Measurements from ENCODE around the gene ROS1. TPM values are rescaled to one million over a fixed set of nuclear protein-coding genes. Genes with fewer than 3 reads are reported as not detected.

Gene ROS1
- total RNA-seq, 2 donors from 2014 or later: not detected

- Mint-ChIP-seq H3K4me3 (no peak overlapping the region), H3K27ac (no peak overlapping the region), H3K36me3 (no peaks in the 10 kb centered on the region), H3K27me3 (peaks cover 5 to 18% of the 10 kb centered on the region in 2 donors), H3K9me3 (no peaks in the 10 kb centered on the region), H3K4me1 (ENCODE audit: low read depth in 2 of 2) (no peaks in the 10 kb centered on the region)
- ATAC-seq (no peak), DNase-seq (ENCODE audit: low spot score) (no peak)
These were observed 121.3 kb downstream of the ROS1 start for GRCh38 chr6:117304446-117304845.

- no peak for DNase-seq (ENCODE audit: low spot score)
- Mint-ChIP-seq H3K4me1 (ENCODE audit: low read depth in 2 of 2) (no peaks in the 10 kb centered on the region), H3K27ac (no peak overlapping the region), H3K9me3 (no peaks in the 10 kb centered on the region), H3K27me3 (peaks cover 5 to 9% of the 10 kb centered on the region in 2 donors), H3K4me3 (no peak overlapping the region), H3K36me3 (no peaks in the 10 kb centered on the region)
- no peak for ATAC-seq
These were observed 122.4 kb downstream of the ROS1 start for GRCh38 chr6:117303323-117303722.

- H3K4me3 Mint-ChIP-seq: no peak overlapping the region
- ATAC-seq: no peak
- no peaks in the 10 kb centered on the region for H3K4me1 Mint-ChIP-seq (ENCODE audit: low read depth in 2 of 2)
- H3K36me3 Mint-ChIP-seq: no peaks in the 10 kb centered on the region
- peaks cover 5% of the 10 kb centered on the region for H3K9me3 Mint-ChIP-seq
- H3K27me3 Mint-ChIP-seq: peaks cover 7 to 23% of the 10 kb centered on the region in 2 donors
- H3K27ac Mint-ChIP-seq: no peak overlapping the region
- no peak for DNase-seq (ENCODE audit: low spot score)
These were observed 126.8 kb downstream of the ROS1 start for GRCh38 chr6:117298941-117299340.

GRCh38 chr6:117290173-117290846, 135.4 kb downstream of the ROS1 start:
- H3K36me3 Mint-ChIP-seq: no peaks in the 10 kb centered on the region
- peaks cover 8% of the 10 kb centered on the region for H3K9me3 Mint-ChIP-seq
- H3K27me3 Mint-ChIP-seq: peaks cover 9 to 32% of the 10 kb centered on the region in 2 donors
- ATAC-seq (no peak), DNase-seq (ENCODE audit: low spot score) (no peak)
- H3K27ac Mint-ChIP-seq: no peak overlapping the region
- no peak overlapping the region for H3K4me3 Mint-ChIP-seq
- no peaks in the 10 kb centered on the region for H3K4me1 Mint-ChIP-seq (ENCODE audit: low read depth in 2 of 2)

GRCh38 chr6:117288083-117288715, 137.5 kb downstream of the ROS1 start:
- H3K27me3 Mint-ChIP-seq: peaks cover 9 to 19% of the 10 kb centered on the region in 2 donors
- DNase-seq (ENCODE audit: low spot score): no peak
- ATAC-seq: no peak
- H3K4me1 Mint-ChIP-seq (ENCODE audit: low read depth in 2 of 2): no peaks in the 10 kb centered on the region
- H3K4me3 Mint-ChIP-seq: no peak overlapping the region
- H3K9me3 Mint-ChIP-seq: peaks cover 8% of the 10 kb centered on the region
- H3K27ac Mint-ChIP-seq: no peak overlapping the region
- no peaks in the 10 kb centered on the region for H3K36me3 Mint-ChIP-seq

GRCh38 chr6:117280922-117281321, 144.8 kb downstream of the ROS1 start:
- no peak overlapping the region for H3K4me3 Mint-ChIP-seq
- ATAC-seq (no peak), DNase-seq (ENCODE audit: low spot score) (no peak)
- H3K27me3 Mint-ChIP-seq: peaks cover 12 to 19% of the 10 kb centered on the region in 2 donors
- no peak overlapping the region for H3K27ac Mint-ChIP-seq
- no peaks in the 10 kb centered on the region for H3K36me3 Mint-ChIP-seq
- H3K4me1 Mint-ChIP-seq (ENCODE audit: low read depth in 2 of 2): no peaks in the 10 kb centered on the region
- no peaks in the 10 kb centered on the region for H3K9me3 Mint-ChIP-seq

GRCh38 chr6:117276778-117277316, 148.9 kb downstream of the ROS1 start:
- Mint-ChIP-seq H3K27ac (no peak overlapping the region), H3K4me3 (no peak overlapping the region), H3K9me3 (no peaks in the 10 kb centered on the region), H3K36me3 (no peaks in the 10 kb centered on the region), H3K4me1 (ENCODE audit: low read depth in 2 of 2) (no peaks in the 10 kb centered on the region), H3K27me3 (peaks cover 34 to 55% of the 10 kb centered on the region in 2 donors)
- no peak for DNase-seq (ENCODE audit: low spot score)
- ATAC-seq: no peak

- Mint-ChIP-seq H3K4me1 (ENCODE audit: low read depth in 2 of 2) (no peaks in the 10 kb centered on the region), H3K27me3 (peaks cover 34 to 57% of the 10 kb centered on the region in 2 donors)
These were observed 150.0 kb downstream of the ROS1 start for GRCh38 chr6:117275711-117276110.

GRCh38 chr6:117275205-117275604, 150.5 kb downstream of the ROS1 start:
- H3K4me3 Mint-ChIP-seq: no peak overlapping the region
- H3K36me3 Mint-ChIP-seq: no peaks in the 10 kb centered on the region
- H3K9me3 Mint-ChIP-seq: no peaks in the 10 kb centered on the region
- H3K27ac Mint-ChIP-seq: no peak overlapping the region
- DNase-seq (ENCODE audit: low spot score) (no peak), ATAC-seq (no peak)
- H3K27me3 Mint-ChIP-seq: peaks cover 31 to 57% of the 10 kb centered on the region in 2 donors
- H3K4me1 Mint-ChIP-seq (ENCODE audit: low read depth in 2 of 2): no peaks in the 10 kb centered on the region

More at GRCh38 chr6:117275711-117276110, 150.0 kb downstream of the ROS1 start:
- no peak overlapping the region for H3K4me3 Mint-ChIP-seq
- DNase-seq (ENCODE audit: low spot score) (no peak), ATAC-seq (no peak)
- H3K27ac Mint-ChIP-seq: no peak overlapping the region
- no peaks in the 10 kb centered on the region for H3K9me3 Mint-ChIP-seq
- H3K36me3 Mint-ChIP-seq: no peaks in the 10 kb centered on the region

GRCh38 chr6:117272891-117273290, 152.9 kb downstream of the ROS1 start:
- no peak overlapping the region for H3K27ac Mint-ChIP-seq

GRCh38 chr6:117272032-117272866, 153.5 kb downstream of the ROS1 start:
- peaks cover 51 to 86% of the 10 kb centered on the region in 2 donors for H3K27me3 Mint-ChIP-seq
- DNase-seq (ENCODE audit: low spot score) (no peak), ATAC-seq (no peak)
- no peak overlapping the region for H3K27ac Mint-ChIP-seq
- no peaks in the 10 kb centered on the region for H3K9me3 Mint-ChIP-seq
- H3K4me1 Mint-ChIP-seq (ENCODE audit: low read depth in 2 of 2): no peaks in the 10 kb centered on the region
- no peak overlapping the region for H3K4me3 Mint-ChIP-seq
- no peaks in the 10 kb centered on the region for H3K36me3 Mint-ChIP-seq

More at GRCh38 chr6:117272891-117273290, 152.9 kb downstream of the ROS1 start:
- H3K4me3 Mint-ChIP-seq: no peak overlapping the region
- H3K36me3 Mint-ChIP-seq: no peaks in the 10 kb centered on the region
- H3K4me1 Mint-ChIP-seq (ENCODE audit: low read depth in 2 of 2): no peaks in the 10 kb centered on the region
- peaks cover 46 to 80% of the 10 kb centered on the region in 2 donors for H3K27me3 Mint-ChIP-seq
- DNase-seq (ENCODE audit: low spot score) (no peak), ATAC-seq (no peak)
- H3K9me3 Mint-ChIP-seq: no peaks in the 10 kb centered on the region

GRCh38 chr6:117270843-117271507, 154.8 kb downstream of the ROS1 start:
- peaks cover 5% of the 10 kb centered on the region for H3K36me3 Mint-ChIP-seq
- no peaks in the 10 kb centered on the region for H3K9me3 Mint-ChIP-seq
- peaks cover 52 to 85% of the 10 kb centered on the region in 2 donors for H3K27me3 Mint-ChIP-seq
- DNase-seq (ENCODE audit: low spot score) (no peak), ATAC-seq (peak in 1 of 2 donors; percentile 20)
- no peak overlapping the region for H3K27ac Mint-ChIP-seq
- no peaks in the 10 kb centered on the region for H3K4me1 Mint-ChIP-seq (ENCODE audit: low read depth in 2 of 2)
- no peak overlapping the region for H3K4me3 Mint-ChIP-seq
